Measurements from ENCODE around the gene PTPN14. TPM values are rescaled to one million over a fixed set of nuclear protein-coding genes. Genes with fewer than 3 reads are reported as not detected.

PTPN14 gene
- total and polyA plus RNA-seq, 2 of the 8 experiments (the other 6 are each of a cell fraction or from before 2014, with no cell fraction given): 14.4 to 93.6 TPM

DNA sequence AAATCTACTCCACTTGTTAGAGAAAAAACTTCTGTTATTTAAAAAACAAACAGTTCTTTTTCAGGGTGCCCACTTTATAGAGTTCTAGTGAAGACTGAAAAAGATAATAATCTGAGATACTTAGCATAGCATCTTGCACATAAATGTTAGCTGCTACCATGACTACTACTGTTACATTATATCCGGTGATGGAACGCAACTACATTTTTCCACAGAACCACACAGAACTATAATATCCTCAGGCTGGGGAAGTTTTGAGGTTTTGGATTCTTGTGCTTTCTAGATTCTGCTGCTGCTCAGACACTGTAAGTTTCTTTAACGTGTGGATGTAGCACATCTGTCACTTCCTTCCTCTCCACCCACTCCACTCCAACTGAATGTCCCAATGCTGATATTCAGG lies 110.3 kb downstream of the PTPN14 start (continued):
- TF ChIP-seq, protein P1, sequence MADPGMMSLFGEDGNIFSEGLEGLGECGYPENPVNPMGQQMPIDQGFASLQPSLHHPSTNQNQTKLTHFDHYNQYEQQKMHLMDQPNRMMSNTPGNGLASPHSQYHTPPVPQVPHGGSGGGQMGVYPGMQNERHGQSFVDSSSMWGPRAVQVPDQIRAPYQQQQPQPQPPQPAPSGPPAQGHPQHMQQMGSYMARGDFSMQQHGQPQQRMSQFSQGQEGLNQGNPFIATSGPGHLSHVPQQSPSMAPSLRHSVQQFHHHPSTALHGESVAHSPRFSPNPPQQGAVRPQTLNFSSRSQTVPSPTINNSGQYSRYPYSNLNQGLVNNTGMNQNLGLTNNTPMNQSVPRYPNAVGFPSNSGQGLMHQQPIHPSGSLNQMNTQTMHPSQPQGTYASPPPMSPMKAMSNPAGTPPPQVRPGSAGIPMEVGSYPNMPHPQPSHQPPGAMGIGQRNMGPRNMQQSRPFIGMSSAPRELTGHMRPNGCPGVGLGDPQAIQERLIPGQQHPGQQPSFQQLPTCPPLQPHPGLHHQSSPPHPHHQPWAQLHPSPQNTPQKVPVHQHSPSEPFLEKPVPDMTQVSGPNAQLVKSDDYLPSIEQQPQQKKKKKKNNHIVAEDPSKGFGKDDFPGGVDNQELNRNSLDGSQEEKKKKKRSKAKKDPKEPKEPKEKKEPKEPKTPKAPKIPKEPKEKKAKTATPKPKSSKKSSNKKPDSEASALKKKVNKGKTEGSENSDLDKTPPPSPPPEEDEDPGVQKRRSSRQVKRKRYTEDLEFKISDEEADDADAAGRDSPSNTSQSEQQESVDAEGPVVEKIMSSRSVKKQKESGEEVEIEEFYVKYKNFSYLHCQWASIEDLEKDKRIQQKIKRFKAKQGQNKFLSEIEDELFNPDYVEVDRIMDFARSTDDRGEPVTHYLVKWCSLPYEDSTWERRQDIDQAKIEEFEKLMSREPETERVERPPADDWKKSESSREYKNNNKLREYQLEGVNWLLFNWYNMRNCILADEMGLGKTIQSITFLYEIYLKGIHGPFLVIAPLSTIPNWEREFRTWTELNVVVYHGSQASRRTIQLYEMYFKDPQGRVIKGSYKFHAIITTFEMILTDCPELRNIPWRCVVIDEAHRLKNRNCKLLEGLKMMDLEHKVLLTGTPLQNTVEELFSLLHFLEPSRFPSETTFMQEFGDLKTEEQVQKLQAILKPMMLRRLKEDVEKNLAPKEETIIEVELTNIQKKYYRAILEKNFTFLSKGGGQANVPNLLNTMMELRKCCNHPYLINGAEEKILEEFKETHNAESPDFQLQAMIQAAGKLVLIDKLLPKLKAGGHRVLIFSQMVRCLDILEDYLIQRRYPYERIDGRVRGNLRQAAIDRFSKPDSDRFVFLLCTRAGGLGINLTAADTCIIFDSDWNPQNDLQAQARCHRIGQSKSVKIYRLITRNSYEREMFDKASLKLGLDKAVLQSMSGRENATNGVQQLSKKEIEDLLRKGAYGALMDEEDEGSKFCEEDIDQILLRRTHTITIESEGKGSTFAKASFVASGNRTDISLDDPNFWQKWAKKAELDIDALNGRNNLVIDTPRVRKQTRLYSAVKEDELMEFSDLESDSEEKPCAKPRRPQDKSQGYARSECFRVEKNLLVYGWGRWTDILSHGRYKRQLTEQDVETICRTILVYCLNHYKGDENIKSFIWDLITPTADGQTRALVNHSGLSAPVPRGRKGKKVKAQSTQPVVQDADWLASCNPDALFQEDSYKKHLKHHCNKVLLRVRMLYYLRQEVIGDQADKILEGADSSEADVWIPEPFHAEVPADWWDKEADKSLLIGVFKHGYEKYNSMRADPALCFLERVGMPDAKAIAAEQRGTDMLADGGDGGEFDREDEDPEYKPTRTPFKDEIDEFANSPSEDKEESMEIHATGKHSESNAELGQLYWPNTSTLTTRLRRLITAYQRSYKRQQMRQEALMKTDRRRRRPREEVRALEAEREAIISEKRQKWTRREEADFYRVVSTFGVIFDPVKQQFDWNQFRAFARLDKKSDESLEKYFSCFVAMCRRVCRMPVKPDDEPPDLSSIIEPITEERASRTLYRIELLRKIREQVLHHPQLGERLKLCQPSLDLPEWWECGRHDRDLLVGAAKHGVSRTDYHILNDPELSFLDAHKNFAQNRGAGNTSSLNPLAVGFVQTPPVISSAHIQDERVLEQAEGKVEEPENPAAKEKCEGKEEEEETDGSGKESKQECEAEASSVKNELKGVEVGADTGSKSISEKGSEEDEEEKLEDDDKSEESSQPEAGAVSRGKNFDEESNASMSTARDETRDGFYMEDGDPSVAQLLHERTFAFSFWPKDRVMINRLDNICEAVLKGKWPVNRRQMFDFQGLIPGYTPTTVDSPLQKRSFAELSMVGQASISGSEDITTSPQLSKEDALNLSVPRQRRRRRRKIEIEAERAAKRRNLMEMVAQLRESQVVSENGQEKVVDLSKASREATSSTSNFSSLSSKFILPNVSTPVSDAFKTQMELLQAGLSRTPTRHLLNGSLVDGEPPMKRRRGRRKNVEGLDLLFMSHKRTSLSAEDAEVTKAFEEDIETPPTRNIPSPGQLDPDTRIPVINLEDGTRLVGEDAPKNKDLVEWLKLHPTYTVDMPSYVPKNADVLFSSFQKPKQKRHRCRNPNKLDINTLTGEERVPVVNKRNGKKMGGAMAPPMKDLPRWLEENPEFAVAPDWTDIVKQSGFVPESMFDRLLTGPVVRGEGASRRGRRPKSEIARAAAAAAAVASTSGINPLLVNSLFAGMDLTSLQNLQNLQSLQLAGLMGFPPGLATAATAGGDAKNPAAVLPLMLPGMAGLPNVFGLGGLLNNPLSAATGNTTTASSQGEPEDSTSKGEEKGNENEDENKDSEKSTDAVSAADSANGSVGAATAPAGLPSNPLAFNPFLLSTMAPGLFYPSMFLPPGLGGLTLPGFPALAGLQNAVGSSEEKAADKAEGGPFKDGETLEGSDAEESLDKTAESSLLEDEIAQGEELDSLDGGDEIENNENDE (IDR thresholded peaks at IDR 0.05; ENCODE audit: insufficient replicate concordance, low read length): no peak
- no peak for TF ChIP-seq TBP (IDR thresholded peaks at IDR 0.05; ENCODE audit: low read depth, low read length)
- TF ChIP-seq SP2 (IDR thresholded peaks at IDR 0.05; ENCODE audit: low read length): no peak
- no peak for TF ChIP-seq CBX8 (IDR thresholded peaks at IDR 0.05; ENCODE audit: borderline replicate concordance, low read depth, low read length)
- no peak for TF ChIP-seq BCL11A (IDR thresholded peaks at IDR 0.05; ENCODE audit: low read depth in 2 of 2, low read length in 2 of 2)
- TF ChIP-seq SP1 (IDR thresholded peaks at IDR 0.05; ENCODE audit: low read depth, low read length): no peak
